ENCODE measurements around the gene GIT2.
A peak's percentile ranks its signal among the peaks of the same experiment; 100 is the strongest.

Gene GIT2

GRCh38 chr12:109927622-109928021, 68.5 kb downstream of the GIT2 start:
- in situ Hi-C loops (cut with HindIII; ENCODE audit: low pct_unique_long_range_greater_than_20kb, low sequenced_read_pairs) = no loop called here
- TF ChIP-seq JUND (IDR thresholded peaks at IDR 0.05; ENCODE audit: low read depth) = no peak
- peak; percentile 64 to 75 for DNase-seq (ENCODE audit: low read depth in 1 of 2, low spot score in 1 of 2)

GRCh38 chr12:109926488-109927210, 69.5 kb downstream of the GIT2 start:
- in situ Hi-C loops (cut with HindIII; ENCODE audit: low pct_unique_long_range_greater_than_20kb, low sequenced_read_pairs) = no loop called here
- no peak for DNase-seq (ENCODE audit: low read depth in 1 of 2, low spot score in 1 of 2)
- TF ChIP-seq JUND (IDR thresholded peaks at IDR 0.05; ENCODE audit: low read depth) = no peak

DNA sequence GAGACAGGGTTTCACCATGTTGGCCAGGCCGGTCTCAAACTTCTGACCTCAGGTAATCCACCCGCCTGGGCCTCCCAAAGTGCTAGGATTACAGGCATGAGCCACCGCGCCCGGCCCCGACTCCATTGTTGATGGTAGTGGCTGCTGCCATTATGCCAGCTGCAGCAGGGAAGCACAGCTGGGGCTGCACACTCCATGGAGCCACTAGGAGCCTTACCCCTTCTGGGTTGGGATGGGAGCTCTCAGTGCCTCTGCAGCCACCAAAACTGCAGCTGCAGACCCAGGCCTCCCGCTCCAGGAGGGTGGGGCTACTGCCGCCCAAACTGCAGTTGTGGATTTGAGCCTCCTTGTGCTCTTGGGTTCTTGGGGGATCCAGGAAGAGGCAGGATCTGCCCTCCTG, 70.2 kb downstream of the GIT2 start:
- DNase-seq (ENCODE audit: low read depth in 1 of 2, low spot score in 1 of 2) = no peak
- in situ Hi-C loops (cut with HindIII; ENCODE audit: low pct_unique_long_range_greater_than_20kb, low sequenced_read_pairs) = no loop called here
- TF ChIP-seq JUND (IDR thresholded peaks at IDR 0.05; ENCODE audit: low read depth) = no peak

DNA sequence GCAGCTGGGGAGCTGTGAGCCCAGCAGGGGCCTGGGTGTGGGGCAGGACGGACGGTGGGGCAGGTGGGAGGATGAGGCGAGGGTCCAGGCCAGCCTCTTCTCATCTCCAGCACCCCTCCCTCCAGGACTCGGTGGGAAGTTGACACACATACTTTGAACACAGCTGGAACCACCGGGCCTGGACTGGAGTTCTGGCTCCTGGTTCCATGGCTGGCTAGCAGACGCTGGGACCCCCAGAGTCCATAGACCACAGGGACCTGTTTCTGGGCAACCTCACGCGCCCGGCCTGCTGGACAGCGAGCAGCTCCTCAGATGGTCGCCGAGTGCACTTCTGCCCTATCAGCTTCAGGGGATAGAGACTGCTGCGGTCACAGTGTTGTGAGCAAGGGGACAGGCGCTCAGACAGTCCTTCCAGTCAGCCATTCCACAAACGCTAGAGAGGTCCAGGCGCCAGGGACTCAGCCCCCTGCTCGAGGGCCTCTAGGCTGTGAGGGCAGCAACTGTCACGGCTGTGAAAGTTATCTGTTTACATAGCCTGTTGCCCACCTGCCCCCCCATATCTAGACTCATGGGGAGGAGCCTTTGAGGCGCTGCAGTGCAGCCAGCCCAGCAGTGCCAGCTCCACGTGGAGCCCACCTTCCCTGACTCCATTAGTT, 70.9 kb downstream of the GIT2 start:
- in situ Hi-C loops (cut with HindIII; ENCODE audit: low pct_unique_long_range_greater_than_20kb, low sequenced_read_pairs) = no loop called here
- DNase-seq (ENCODE audit: low read depth in 1 of 2, low spot score in 1 of 2) = no peak
- no peak for TF ChIP-seq JUND (IDR thresholded peaks at IDR 0.05; ENCODE audit: low read depth)

GRCh38 chr12:109923481-109924245, 72.5 kb downstream of the GIT2 start:
- in situ Hi-C loops (cut with HindIII; ENCODE audit: low pct_unique_long_range_greater_than_20kb, low sequenced_read_pairs) = no loop called here
- TF ChIP-seq JUND (IDR thresholded peaks at IDR 0.05; ENCODE audit: low read depth) = no peak
- no peak for DNase-seq (ENCODE audit: low read depth in 1 of 2, low spot score in 1 of 2)

DNA sequence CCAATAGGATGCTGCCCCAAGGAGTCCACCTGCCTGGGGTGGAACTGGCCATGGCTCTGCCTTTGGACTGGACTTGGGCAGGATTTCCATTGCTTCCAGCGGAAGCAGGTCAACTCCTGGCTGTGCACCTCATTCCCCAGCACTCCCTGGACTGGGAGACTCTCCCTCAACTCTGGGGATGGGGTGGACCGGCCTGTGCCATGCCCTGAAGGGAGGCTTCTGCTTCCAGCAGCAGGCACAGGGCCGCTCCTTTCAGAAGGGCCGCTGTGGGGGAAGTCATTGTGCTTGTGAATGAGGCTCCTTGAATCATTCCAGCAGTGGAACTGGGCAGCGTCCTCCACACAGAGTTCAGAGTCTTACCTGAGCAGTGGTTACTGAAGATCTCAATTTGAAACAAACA, 73.1 kb downstream of the GIT2 start:
- no peak for TF ChIP-seq JUND (IDR thresholded peaks at IDR 0.05; ENCODE audit: low read depth)
- in situ Hi-C loops (cut with HindIII; ENCODE audit: low pct_unique_long_range_greater_than_20kb, low sequenced_read_pairs) = no loop called here
- DNase-seq (ENCODE audit: low read depth in 1 of 2, low spot score in 1 of 2) = no peak

GRCh38 chr12:109921982-109922381, 74.2 kb downstream of the GIT2 start:
- no peak for TF ChIP-seq JUND (IDR thresholded peaks at IDR 0.05; ENCODE audit: low read depth)
- no peak for DNase-seq (ENCODE audit: low read depth in 1 of 2, low spot score in 1 of 2)
- in situ Hi-C loops (cut with HindIII; ENCODE audit: low pct_unique_long_range_greater_than_20kb, low sequenced_read_pairs) = no loop called here

DNA sequence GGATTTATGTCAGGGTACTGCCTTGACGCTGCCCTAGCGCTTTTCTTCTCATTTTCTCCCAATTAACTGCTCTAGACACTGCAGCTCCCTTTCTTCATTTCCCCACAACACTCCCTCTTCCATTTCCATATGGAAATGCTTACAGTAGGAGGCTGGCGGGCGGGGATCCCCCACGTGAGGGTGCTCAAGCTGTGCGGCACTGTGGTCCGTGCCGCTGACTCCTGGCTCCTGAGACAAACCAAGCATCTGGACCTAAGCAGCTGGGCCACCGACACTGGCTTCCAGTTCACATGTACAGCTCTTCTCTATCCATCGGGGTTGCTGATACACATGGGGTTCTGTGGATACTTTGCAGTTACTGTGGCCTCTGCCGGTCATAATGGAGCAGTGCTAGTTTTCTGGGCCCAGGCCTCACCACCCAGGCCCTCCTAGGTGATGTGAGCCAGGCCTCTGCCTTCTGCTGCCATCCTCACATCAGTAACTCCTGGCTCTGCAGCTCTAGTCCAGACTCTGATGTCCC, 75.8 kb downstream of the GIT2 start:
- TF ChIP-seq JUND (IDR thresholded peaks at IDR 0.05; ENCODE audit: low read depth) = no peak
- in situ Hi-C loops (cut with HindIII; ENCODE audit: low pct_unique_long_range_greater_than_20kb, low sequenced_read_pairs) = no loop called here
- no peak for DNase-seq (ENCODE audit: low read depth in 1 of 2, low spot score in 1 of 2)

DNA sequence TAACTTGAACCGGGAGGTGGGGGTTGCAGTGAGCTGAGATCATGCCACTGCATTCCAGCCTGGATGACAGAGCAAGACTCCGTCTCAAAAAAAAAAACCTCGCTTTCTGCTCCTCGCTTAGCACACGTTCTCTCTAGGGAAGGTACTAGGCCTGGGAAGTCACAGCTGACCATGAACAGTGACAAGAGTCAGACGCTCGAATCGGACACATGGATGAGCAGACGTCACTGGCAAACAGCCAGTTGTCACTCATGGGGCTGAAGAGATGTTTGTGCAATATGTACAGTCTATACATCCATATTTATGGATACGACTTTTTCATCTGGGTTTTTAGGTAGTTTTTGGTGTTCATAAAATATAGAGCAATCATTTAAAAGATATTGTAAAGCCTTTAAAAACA, 76.7 kb downstream of the GIT2 start:
- in situ Hi-C loops (cut with HindIII; ENCODE audit: low pct_unique_long_range_greater_than_20kb, low sequenced_read_pairs) = no loop called here
- no peak for TF ChIP-seq JUND (IDR thresholded peaks at IDR 0.05; ENCODE audit: low read depth)

GRCh38 chr12:109916045-109916444, 80.1 kb downstream of the GIT2 start:
- no peak for TF ChIP-seq JUND (IDR thresholded peaks at IDR 0.05; ENCODE audit: low read depth)
- in situ Hi-C loops (cut with HindIII; ENCODE audit: low pct_unique_long_range_greater_than_20kb, low sequenced_read_pairs) = no loop called here
- no peak for DNase-seq (ENCODE audit: low read depth in 1 of 2, low spot score in 1 of 2)

More for the DNA sequence above, 76.7 kb downstream of the GIT2 start:
- no peak for DNase-seq (ENCODE audit: low read depth in 1 of 2, low spot score in 1 of 2)

DNA sequence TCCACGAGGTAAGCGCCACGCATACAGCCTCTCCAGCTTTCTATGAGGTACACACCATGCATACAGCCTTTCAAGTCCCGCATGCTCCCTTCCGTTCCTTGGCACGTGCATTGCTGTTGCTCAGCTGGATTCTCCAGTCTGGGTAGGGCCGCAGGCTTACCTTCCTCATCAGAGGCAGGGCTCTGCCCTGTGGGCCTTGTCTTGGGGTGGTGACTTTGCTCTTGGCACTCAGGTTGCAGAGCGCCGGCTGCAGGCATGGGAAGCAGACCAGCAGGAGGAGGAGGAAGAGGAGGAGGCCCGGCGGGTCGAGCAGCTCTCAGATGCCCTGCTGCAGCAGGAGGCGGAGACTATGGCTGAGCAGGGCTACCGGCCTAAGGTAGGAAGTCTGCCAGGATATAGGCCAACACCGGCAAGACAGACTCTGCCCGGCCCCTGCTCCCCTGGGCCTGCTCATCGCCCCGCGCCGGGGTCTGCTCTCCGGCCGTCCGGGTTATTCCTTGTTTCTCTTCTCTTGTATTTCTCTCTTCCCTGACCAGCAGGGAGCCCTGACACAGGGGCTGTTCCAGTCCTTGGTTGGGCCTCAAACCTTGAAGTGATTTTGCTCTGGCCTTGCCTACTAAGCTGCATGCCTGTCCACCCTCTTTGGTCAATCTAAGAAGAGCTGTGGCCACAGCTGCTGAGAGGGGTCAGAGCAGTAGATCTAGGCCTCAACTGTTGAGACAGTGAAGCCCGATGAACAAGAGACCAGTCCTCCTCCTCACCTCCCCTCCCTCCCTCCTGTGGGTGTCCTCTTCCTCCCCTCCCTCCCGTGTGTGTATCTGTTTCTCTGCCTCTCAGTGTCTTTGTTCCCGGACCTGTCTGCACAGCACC, 80.8 kb downstream of the GIT2 start:
- in situ Hi-C loops (cut with HindIII; ENCODE audit: low pct_unique_long_range_greater_than_20kb, low sequenced_read_pairs) = no loop called here
- TF ChIP-seq JUND (IDR thresholded peaks at IDR 0.05; ENCODE audit: low read depth) = no peak
- peak; percentile 31 to 82 for DNase-seq (ENCODE audit: low read depth in 1 of 2, low spot score in 1 of 2)

DNA sequence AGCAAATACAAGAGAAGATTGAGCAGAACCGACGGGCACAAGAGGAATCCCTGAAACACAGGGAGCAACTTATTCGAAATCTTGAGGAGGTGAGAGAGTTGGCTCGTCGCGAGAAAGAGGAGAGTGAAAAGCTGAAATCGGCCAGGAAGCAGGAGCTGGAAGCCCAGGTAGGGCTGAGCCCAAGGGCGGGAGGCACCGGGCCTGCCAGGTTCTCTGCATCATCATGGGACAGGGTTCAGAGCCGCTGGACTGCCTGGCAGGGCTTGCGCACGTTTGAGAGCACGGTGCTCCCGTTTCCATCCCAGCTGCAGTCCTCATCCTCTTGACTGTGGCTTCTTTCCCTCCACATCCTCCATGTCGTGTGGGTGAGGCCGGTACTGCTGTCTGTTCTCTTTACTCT, 81.7 kb downstream of the GIT2 start:
- TF ChIP-seq JUND (IDR thresholded peaks at IDR 0.05; ENCODE audit: low read depth) = no peak
- in situ Hi-C loops (cut with HindIII; ENCODE audit: low pct_unique_long_range_greater_than_20kb, low sequenced_read_pairs) = no loop called here
- DNase-seq (ENCODE audit: low read depth in 1 of 2, low spot score in 1 of 2) = no peak
